ENCODE data around the gene RHOF. TPM values are rescaled to one million over a fixed set of nuclear protein-coding genes. Genes with fewer than 3 reads are reported as not detected.

RHOF gene
- total RNA-seq, 1 donor from 2014 or later = 28.7 TPM

- intact Hi-C loops (cut with DNase I) = no loop called here
- Histone ChIP-seq H3K27ac (no peak overlapping the region), H3K4me3 (no peak overlapping the region), H3K27me3 (ENCODE audit: low read depth) (no peaks in the 10 kb centered on the region), H3K9me3 (no peaks in the 10 kb centered on the region), H3K4me1 (no peaks in the 10 kb centered on the region), H3K36me3 (no peaks in the 10 kb centered on the region)
- ATAC-seq = no peak
- no peak for DNase-seq
- TF ChIP-seq, protein P1, sequence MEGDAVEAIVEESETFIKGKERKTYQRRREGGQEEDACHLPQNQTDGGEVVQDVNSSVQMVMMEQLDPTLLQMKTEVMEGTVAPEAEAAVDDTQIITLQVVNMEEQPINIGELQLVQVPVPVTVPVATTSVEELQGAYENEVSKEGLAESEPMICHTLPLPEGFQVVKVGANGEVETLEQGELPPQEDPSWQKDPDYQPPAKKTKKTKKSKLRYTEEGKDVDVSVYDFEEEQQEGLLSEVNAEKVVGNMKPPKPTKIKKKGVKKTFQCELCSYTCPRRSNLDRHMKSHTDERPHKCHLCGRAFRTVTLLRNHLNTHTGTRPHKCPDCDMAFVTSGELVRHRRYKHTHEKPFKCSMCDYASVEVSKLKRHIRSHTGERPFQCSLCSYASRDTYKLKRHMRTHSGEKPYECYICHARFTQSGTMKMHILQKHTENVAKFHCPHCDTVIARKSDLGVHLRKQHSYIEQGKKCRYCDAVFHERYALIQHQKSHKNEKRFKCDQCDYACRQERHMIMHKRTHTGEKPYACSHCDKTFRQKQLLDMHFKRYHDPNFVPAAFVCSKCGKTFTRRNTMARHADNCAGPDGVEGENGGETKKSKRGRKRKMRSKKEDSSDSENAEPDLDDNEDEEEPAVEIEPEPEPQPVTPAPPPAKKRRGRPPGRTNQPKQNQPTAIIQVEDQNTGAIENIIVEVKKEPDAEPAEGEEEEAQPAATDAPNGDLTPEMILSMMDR (IDR thresholded peaks at IDR 0.05) = no peak
Measured at GRCh38 chr12:121740847-121741246, 52.6 kb downstream of the RHOF start.

- ATAC-seq = no peak
Measured at GRCh38 chr12:121738340-121738858, 55.1 kb downstream of the RHOF start.

DNA sequence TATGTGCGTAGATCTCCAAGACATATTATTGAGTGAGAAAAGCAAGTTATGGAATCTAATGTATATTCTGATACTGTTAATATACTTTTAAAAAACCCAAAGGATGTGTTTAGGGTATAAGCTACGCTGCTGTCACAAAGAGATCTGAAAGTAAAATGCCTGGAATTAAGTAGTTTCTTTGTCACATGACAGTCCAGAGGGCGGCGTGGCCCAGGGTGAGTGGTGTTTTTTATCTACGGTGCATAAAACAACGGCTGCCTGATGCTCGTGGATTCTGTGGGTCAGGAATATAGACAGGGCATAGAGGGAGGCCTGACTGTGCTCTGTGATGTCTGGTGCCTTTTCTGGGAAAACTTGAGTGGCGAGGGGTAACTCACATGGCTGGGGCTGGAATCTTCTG lies 59.6 kb downstream of the RHOF start:
- DNase-seq (no peak), ATAC-seq (no peak)
- intact Hi-C loops (cut with DNase I) = no loop called here
- H3K27ac ChIP-seq = no peak overlapping the region
- H3K9me3 ChIP-seq = no peaks in the 10 kb centered on the region
- H3K36me3 ChIP-seq = no peaks in the 10 kb centered on the region
- H3K4me3 ChIP-seq = no peak overlapping the region
- no peaks in the 10 kb centered on the region for H3K4me1 ChIP-seq
- H3K27me3 ChIP-seq (ENCODE audit: low read depth) = no peaks in the 10 kb centered on the region
- TF ChIP-seq, protein P1 (IDR thresholded peaks at IDR 0.05) = no peak

More at GRCh38 chr12:121738340-121738858, 55.1 kb downstream of the RHOF start:
- Histone ChIP-seq H3K9me3 (no peaks in the 10 kb centered on the region), H3K4me1 (no peaks in the 10 kb centered on the region), H3K36me3 (no peaks in the 10 kb centered on the region), H3K27ac (no peak overlapping the region), H3K4me3 (no peak overlapping the region), H3K27me3 (ENCODE audit: low read depth) (no peaks in the 10 kb centered on the region)
- TF ChIP-seq, protein P1 (IDR thresholded peaks at IDR 0.05) = no peak
- intact Hi-C loops (cut with DNase I) = no loop called here
- DNase-seq = no peak

GRCh38 chr12:121731473-121731872 lies 62.0 kb downstream of the RHOF start:
- H3K27me3 ChIP-seq (ENCODE audit: low read depth) = no peaks in the 10 kb centered on the region
- H3K27ac ChIP-seq = no peak overlapping the region
- H3K4me3 ChIP-seq = no peak overlapping the region
- ATAC-seq (no peak), DNase-seq (no peak)
- H3K9me3 ChIP-seq = no peaks in the 10 kb centered on the region
- TF ChIP-seq, protein P1 (IDR thresholded peaks at IDR 0.05) = no peak
- H3K36me3 ChIP-seq = no peaks in the 10 kb centered on the region
- intact Hi-C loops (cut with DNase I) = no loop called here
- no peaks in the 10 kb centered on the region for H3K4me1 ChIP-seq

- DNase-seq (no peak), ATAC-seq (peak; percentile 18 to 39)
- H3K36me3 ChIP-seq = peaks cover 5% of the 10 kb centered on the region
- no peaks in the 10 kb centered on the region for H3K27me3 ChIP-seq (ENCODE audit: low read depth)
- intact Hi-C loops (cut with DNase I) = no loop called here
- H3K27ac ChIP-seq = no peak overlapping the region
- no peaks in the 10 kb centered on the region for H3K9me3 ChIP-seq
- no peaks in the 10 kb centered on the region for H3K4me1 ChIP-seq
- TF ChIP-seq, protein P1 (IDR thresholded peaks at IDR 0.05) = no peak
- H3K4me3 ChIP-seq = no peak overlapping the region
Measured at GRCh38 chr12:121729021-121729420, 64.5 kb downstream of the RHOF start.

Other genes with a start within 250 kb of the RHOF start
- gene KDM2B, start 212.7 kb downstream of the RHOF start, total RNA-seq = 36.8 TPM
- 39.0 TPM for gene ORAI1, start 167.2 kb downstream of the RHOF start, total RNA-seq
- 2.1 TPM for gene MORN3, start 124.0 kb downstream of the RHOF start, total RNA-seq
- gene TMEM120B, start 80.9 kb downstream of the RHOF start, total RNA-seq = 13.4 TPM
- 19.7 TPM for gene SETD1B, start 10.3 kb upstream of the RHOF start, total RNA-seq
- 2.5 TPM for gene HPD, start 65.2 kb upstream of the RHOF start, total RNA-seq
- 36.6 TPM for gene PSMD9, start 95.1 kb upstream of the RHOF start, total RNA-seq
- 8.2 TPM for gene CFAP251, start 124.9 kb upstream of the RHOF start, total RNA-seq
- 6.4 TPM for gene BCL7A, start 228.2 kb upstream of the RHOF start, total RNA-seq